K562 (cell line): ENCODE results near the gene EXOC3. TPM values are rescaled to one million over a fixed set of nuclear protein-coding genes. Genes with fewer than 3 reads are reported as not detected.
A peak's percentile ranks its signal among the peaks of the same experiment; 100 is the strongest.

Experiments used
- ATAC-seq: fragments of 200-7000 bp; cut with Tn5 transposase; 3 replicates; pipeline ENCODE4 v1.9.1; 2020; ENCODE audit warnings: moderate library complexity
- BruUV-seq: library from RNA; stranded (reverse); fragments of 400-500 nt; replicated peaks from 2 replicates; lab custom pipeline; 2021; lab: Mats Ljungman, UMichigan
- CTCF ChIA-PET: fragments of 300-600 bp; formaldehyde crosslinking; extraction: SDS; loops from one replicate; lab custom pipeline; 2021; ENCODE audit warnings: low intra/inter-chr PET ratio; lab: Yijun Ruan, JAX
- POLR2A ChIA-PET: fragments of 300-600, 350-650 bp; sonication (Branson Sonifier 250); formaldehyde crosslinking; extraction: SDS; loops from one replicate; lab custom pipeline; 2021; ENCODE audit warnings: antibody characterized with exemption, inconsistent platforms; lab: Yijun Ruan, JAX
- DNase-seq, 4 experiments: peaks; one replicate each; pipeline versions ENCODE4 v3.0.0 to v3.0.0-alpha.2; 2011 to 2018; ENCODE audit warnings: low spot score in 3 of 4, mixed read lengths in 3 of 4; ENCODE audit errors: extremely low read depth in 1 of 4
- FAIRE-seq: peaks from 2 replicates; lab custom pipeline; 2011; peaks lifted over from hg19 to GRCh38; lab: Jason Lieb, UNC
- H2AFZ ChIP-seq: 2 replicates; pipeline ENCODE4 v1.6.0; 2011; ENCODE audit warnings: low read depth, low read length, control low read depth, inconsistent platforms
- H3K27ac ChIP-seq: fragments of 200-600 bp; 3 replicates; pipeline ENCODE4 v1.8.0; 2011; ENCODE audit warnings: low read depth, mild to moderate bottlenecking, control low read depth, inconsistent platforms, low read length, moderate library complexity, mixed read lengths; ENCODE audit errors: extremely low read depth
- H3K27me3 ChIP-seq, 2 experiments: fragments of 300-600 bp in 1 of 2; 2 replicates in 1 of 2; 3 replicates in 1 of 2; pipeline versions ENCODE4 v1.6.0 to v1.8.0; 2011; ENCODE audit warnings: inconsistent platforms in 2 of 2, low read length in 2 of 2, mild to moderate bottlenecking in 1 of 2, mixed read lengths in 1 of 2, moderate library complexity in 1 of 2; ENCODE audit not compliant: control insufficient read depth in 2 of 2, insufficient read depth in 2 of 2
- H3K36me3 ChIP-seq: fragments of 300-600 bp; 3 replicates; pipeline ENCODE4 v1.8.0; 2011; ENCODE audit warnings: mild to moderate bottlenecking, low read length, inconsistent platforms; ENCODE audit not compliant: control insufficient read depth, insufficient read depth
- H3K4me1 ChIP-seq, 2 experiments: fragments of 200-600 bp in 1 of 2; replicated peaks in 1 of 2; 2 replicates in 1 of 2; 3 replicates in 1 of 2; pipeline versions ENCODE4 v1.5.1 to v1.8.0; 2011; ENCODE audit warnings: inconsistent platforms in 2 of 2, low read length in 2 of 2, mild to moderate bottlenecking in 1 of 2, mixed read lengths in 1 of 2, moderate library complexity in 1 of 2; ENCODE audit not compliant: control insufficient read depth in 2 of 2, insufficient read depth in 2 of 2
- H3K4me2 ChIP-seq: 2 replicates; pipeline ENCODE4 v1.6.1; 2011; ENCODE audit warnings: low read length, control low read depth, inconsistent platforms, mixed read lengths; ENCODE audit not compliant: insufficient read depth
- H3K4me3 ChIP-seq: fragments of 200-600 bp; sonication (generic), shearing (Covaris generic); 2 replicates; pipeline ENCODE4 v1.5.1; 2016; ENCODE audit warnings: control low read depth, inconsistent platforms
- H3K79me2 ChIP-seq: fragments of 200-600 bp; 3 replicates; pipeline ENCODE4 v1.8.0; 2011; ENCODE audit warnings: low read length, inconsistent platforms; ENCODE audit not compliant: control insufficient read depth, insufficient read depth
- H3K9ac ChIP-seq, 2 experiments: 2 replicates each; pipeline versions ENCODE4 v1.6.0 to v1.6.1; 2011; ENCODE audit warnings: low read depth in 2 of 2, low read length in 2 of 2, control low read depth in 1 of 2, inconsistent platforms in 1 of 2, mild to moderate bottlenecking in 1 of 2, mixed read lengths in 1 of 2; ENCODE audit not compliant: insufficient read depth in 1 of 2
- H3K9me1 ChIP-seq: one replicate; pipeline ENCODE4 v1.6.0; 2011; ENCODE audit warnings: inconsistent platforms, mild to moderate bottlenecking, low read length, moderate library complexity; ENCODE audit not compliant: control insufficient read depth, insufficient read depth
- H3K9me3 ChIP-seq: replicated peaks from 2 replicates; pipeline ENCODE4 v1.5.1; 2011; ENCODE audit warnings: low read depth, low read length, inconsistent platforms; ENCODE audit not compliant: control insufficient read depth, insufficient read depth
- H4K20me1 ChIP-seq: replicated peaks from 2 replicates; pipeline ENCODE4 v1.6.1; 2011; ENCODE audit warnings: low read length, inconsistent platforms, mixed read lengths; ENCODE audit not compliant: control insufficient read depth, insufficient read depth
- BCLAF1 ChIP-seq, 2 experiments: fragments of 450-650 bp in 1 of 2; IDR thresholded peaks; 2 replicates each; pipeline ENCODE4 v1.6.1; 2011 to 2017; ENCODE audit warnings: low read depth in 2 of 2, antibody characterized with exemption in 1 of 2, borderline replicate concordance in 1 of 2, low read length in 1 of 2, mild to moderate bottlenecking in 1 of 2, mixed read lengths in 1 of 2; ENCODE audit not compliant: control insufficient read depth in 1 of 2
- CTCFL ChIP-seq: IDR thresholded peaks from 2 replicates; pipeline ENCODE4 v1.6.1; 2011; ENCODE audit warnings: borderline replicate concordance, low read depth, mild to moderate bottlenecking, moderate library complexity, low read length; ENCODE audit not compliant: insufficient read depth, poor library complexity, severe bottlenecking
- ETS2 ChIP-seq: IDR thresholded peaks from 2 replicates; pipeline ENCODE4 v1.6.1; 2016; ENCODE audit warnings: borderline replicate concordance, missing genetic modification characterization, mild to moderate bottlenecking, moderate library complexity, missing compliant biosample characterization; ENCODE audit not compliant: poor library complexity, severe bottlenecking
- HOXB6 ChIP-seq: fragments of 250-450 bp; sonication (Bioruptor Pico); IDR thresholded peaks from 2 replicates; pipeline ENCODE4 v1.5.1; 2022; ENCODE audit warnings: mild to moderate bottlenecking, borderline replicate concordance
- MAX ChIP-seq: sonication (generic); formaldehyde crosslinking; IDR thresholded peaks from 2 replicates; pipeline ENCODE4 v1.9.0; 2022; ENCODE audit warnings: mild to moderate bottlenecking, missing genetic modification reagents
- MNT ChIP-seq, 2 experiments: fragments of 450-650 bp; conservative IDR thresholded peaks; 2 replicates each; pipeline ENCODE4 v1.6.1; 2017; ENCODE audit warnings: mild to moderate bottlenecking in 2 of 2, moderate library complexity in 2 of 2
- SP2 ChIP-seq: IDR thresholded peaks from 2 replicates; pipeline ENCODE4 v1.6.1; 2011; ENCODE audit warnings: mild to moderate bottlenecking, low read depth, low read length, moderate library complexity; ENCODE audit not compliant: poor library complexity, severe bottlenecking; ENCODE audit errors: extremely low read depth
- ZEB2 ChIP-seq: fragments of 450-650 bp; IDR thresholded peaks from 2 replicates; pipeline ENCODE4 v1.6.1; 2016
- WGBS: fragments of 100-300 bp; shearing (Covaris generic); methylation state at CpG from one replicate; pipeline ENCODE4 v1.1.6; 2016; ENCODE audit warnings: low coverage, mixed read lengths; ENCODE audit not compliant: insufficient coverage; ENCODE audit errors: missing lambda C conversion rate; 5-methylcytosine and 5-hydroxymethylcytosine counted together
- in situ Hi-C: fragments of 300-500 bp; cut with MboI; formaldehyde crosslinking; loops from 4 replicates; pipeline ENCODE4 v1.15.0; 2018; ENCODE audit warnings: inconsistent platforms, mixed read lengths
- intact Hi-C: fragments of 100-400 bp; cut with micrococcal nuclease; formaldehyde crosslinking; loops from 2 replicates; pipeline ENCODE4 v1.14.2; 2022
- polyA plus RNA-seq, 8 experiments: library from polyadenylated mRNA; depleted of rRNA in 4 of 8; stranded (reverse) in 5 of 8; unstranded in 3 of 8; fragments of >200 nt; fragmentation: Nextera tagmentation in 2 of 8; fragmentation: Illumina TruSeq in 1 of 8; extraction: Ambion mirVana in 2 of 8; extraction: Trizol in 1 of 8; gene quantifications; 2 replicates each; pipeline versions ENCODE4 v1.2.1 to v1.2.3, GENCODE V29; 2011 to 2014; ENCODE audit warnings: inconsistent platforms in 1 of 8, missing spikeins in 1 of 8
- total RNA-seq, 7 experiments: library from RNA; depleted of rRNA in 6 of 7; stranded (reverse); fragments of >200 nt in 6 of 7; fragmentation: Illumina TruSeq in 2 of 7; extraction: Trizol in 2 of 7; gene quantifications; 2 replicates each; pipeline versions ENCODE4 v1.2.1 to v1.2.3, GENCODE V29; 2011 to 2021; ENCODE audit warnings: low replicate concordance in 1 of 7

EXOC3 gene
- total and polyA plus RNA-seq, 9 of the 15 experiments (the other 6 are each of a cell fraction or from before 2014, with no cell fraction given), result 1.4 to 41.9 (median 22.4) TPM

GRCh38 chr5:435156-435790 is 7.7 kb upstream of the EXOC3 start:
- H3K9ac ChIP-seq, result no peak overlapping the region
- no peaks in the 10 kb centered on the region for H3K9me3 ChIP-seq
- H3K36me3 ChIP-seq, result no peaks in the 10 kb centered on the region
- WGBS, result 7% methylated on average over 27 of the region's 27 CpGs
- no peaks in the 10 kb centered on the region for H3K79me2 ChIP-seq
- no peak overlapping the region for H3K4me3 ChIP-seq
- H2AFZ ChIP-seq, result no peak overlapping the region
- ChIA-PET CTCF (no interaction called here), POLR2A (interaction anchor here (1.0 kb wide), 1 partner anchor 13 kb away, joined by 3 read pairs; no protein-coding TSS in a partner anchor)
- TF ChIP-seq BCLAF1 (IDR thresholded peaks at IDR 0.05; ENCODE audit: borderline replicate concordance in 1 of 2, control insufficient read depth in 1 of 2, low read depth in 2 of 2, low read length in 1 of 2), result no peak
- no peak for TF ChIP-seq SP2
- no peak for TF ChIP-seq MNT (conservative IDR thresholded peaks at IDR 0.05)
- 0 out of 2 replicates have a peak, but pooled peaks have one; percentile 11 for TF ChIP-seq MAX (CRISPR knock-in tag)
- TF ChIP-seq ETS2 (tag), result no peak
- no peak for TF ChIP-seq ZEB2
- no peak for TF ChIP-seq CTCFL
- TF ChIP-seq HOXB6 (CRISPR knock-in tag), result no peak
- no peaks in the 10 kb centered on the region for H3K9me1 ChIP-seq
- ATAC-seq (0 out of 3 replicates have a peak, but pooled peaks have one; percentile 4), DNase-seq (no peak), FAIRE-seq (peak; percentile 59)
- in situ Hi-C loops (no loop called here), intact Hi-C loops (loop anchor here (5.0 kb wide), 1 partner anchor 248 kb away; no protein-coding TSS in a partner anchor)
- BruUV-seq, result no TSS peak
- no peaks in the 10 kb centered on the region; the same call in 1 of the 2 replicates for H4K20me1 ChIP-seq
- no peak overlapping the region for H3K4me2 ChIP-seq
- H3K4me1 ChIP-seq, result peaks cover 0 to 51% of the 10 kb centered on the region in 2 experiments; a peak in 2 of 5 replicates
- peaks cover 38 to 67% of the 10 kb centered on the region in 2 experiments for H3K27me3 ChIP-seq
- no peak overlapping the region for H3K27ac ChIP-seq
